HL-60 (cell line): ENCODE measurements around the gene RIC3.
A peak's percentile ranks its signal among the peaks of the same experiment; 100 is the strongest.
"Not testable (repeated sequence)": the region's sequence is repeated elsewhere in the genome, so short reads cannot be mapped to it uniquely, and the experiment has no call there.

ENCODE experiments used
- DNase-seq, 2 experiments: peaks; one replicate each; pipeline ENCODE4 v3.0.0-alpha.2; 2010 to 2020; ENCODE audit warnings: low read depth in 1 of 2, low spot score in 1 of 2
- H3K27ac ChIP-seq: fragments of 250-450 bp; sonication (Bioruptor Pico); replicated peaks from 2 replicates; pipeline ENCODE4 v1.5.1; 2020; ENCODE audit warnings: mild to moderate bottlenecking, moderate library complexity
- H3K27me3 ChIP-seq: fragments of 250-450 bp; sonication (Bioruptor Pico); 2 replicates; pipeline ENCODE4 v1.5.1; 2021; ENCODE audit warnings: mild to moderate bottlenecking, moderate library complexity; ENCODE audit not compliant: insufficient read depth, poor library complexity, severe bottlenecking
- H3K4me3 ChIP-seq: replicated peaks from 2 replicates; pipeline ENCODE4 v1.5.1; 2011; ENCODE audit warnings: mild to moderate bottlenecking, control low read depth, low read length; ENCODE audit not compliant: insufficient read depth
- CTCF ChIP-seq: IDR thresholded peaks from one replicate; pipeline ENCODE4 v1.5.1; 2011; ENCODE audit warnings: low read length, control low read depth, inconsistent platforms; ENCODE audit not compliant: insufficient read depth
- GABPA ChIP-seq: IDR thresholded peaks from 2 replicates; pipeline ENCODE4 v1.6.1; 2012; ENCODE audit warnings: low read depth
- POLR2AphosphoS5 ChIP-seq: IDR thresholded peaks from 2 replicates; pipeline ENCODE4 v1.6.1; 2012; ENCODE audit warnings: low read depth
- REST ChIP-seq: IDR thresholded peaks from 2 replicates; pipeline ENCODE4 v1.6.1; 2012; ENCODE audit warnings: low read depth; ENCODE audit not compliant: insufficient replicate concordance
- SPI1 ChIP-seq: IDR thresholded peaks from 2 replicates; pipeline ENCODE4 v1.6.1; 2012; ENCODE audit warnings: low read depth, mild to moderate bottlenecking, borderline replicate concordance

The RIC3 gene

GRCh38 chr11:8177136-8177535, 8.3 kb upstream of the RIC3 start:
- DNase-seq: no peak
- Histone ChIP-seq H3K4me3 (no peak overlapping the region), H3K27me3 (peaks cover 4% of the 10 kb centered on the region), H3K27ac (no peak overlapping the region)
- TF ChIP-seq POLR2AphosphoS5: no peak
- TF ChIP-seq GABPA: no peak
- no peak for TF ChIP-seq SPI1
- no peak for TF ChIP-seq REST
- no peak for TF ChIP-seq CTCF

GRCh38 chr11:8167796-8168195, 1.0 kb downstream of the RIC3 start:
- Histone ChIP-seq H3K27ac (no peak overlapping the region), H3K4me3 (no peak overlapping the region), H3K27me3 (peaks cover 31% of the 10 kb centered on the region)
- no peak for DNase-seq
- TF ChIP-seq REST: peak; percentile 89
- TF ChIP-seq CTCF: no peak

- Histone ChIP-seq H3K27me3 (peaks cover 25% of the 10 kb centered on the region), H3K4me3 (no peak overlapping the region), H3K27ac (no peak overlapping the region)
- DNase-seq: no peak
- TF ChIP-seq POLR2AphosphoS5 (no peak), CTCF (no peak)
Measured at GRCh38 chr11:8164746-8165145, 4.1 kb downstream of the RIC3 start.

GRCh38 chr11:8161627-8162304, 7.1 kb downstream of the RIC3 start:
- not testable (repeated sequence) for DNase-seq, H3K27ac ChIP-seq, H3K4me3 ChIP-seq, H3K27me3 ChIP-seq
